IMR-90 (cell line): ENCODE results near the gene RUNX1. TPM values are rescaled to one million over a fixed set of nuclear protein-coding genes. Genes with fewer than 3 reads are reported as not detected.
"Not testable (repeated sequence)": the region's sequence is repeated elsewhere in the genome, so short reads cannot be mapped to it uniquely, and the experiment has no call there.

ENCODE experiments used
- ATAC-seq: fragments of 200-7000 bp; cut with Tn5 transposase; 2 replicates; pipeline ENCODE4 v1.9.1; 2020; ENCODE audit warnings: low read depth, mild to moderate bottlenecking, moderate library complexity
- BruUV-seq: library from RNA; stranded (reverse); fragments of 400-500 nt; replicated peaks from 2 replicates; lab custom pipeline; 2021; lab: Mats Ljungman, UMichigan
- CTCF ChIA-PET: fragments of 300-600 bp; formaldehyde crosslinking; extraction: SDS; loops from one replicate; lab custom pipeline; 2021; ENCODE audit warnings: antibody characterized with exemption; lab: Yijun Ruan, JAX
- POLR2A ChIA-PET: fragments of 300-600 bp; sonication (Branson Sonifier 250); formaldehyde crosslinking; loops from one replicate; lab custom pipeline; 2022; ENCODE audit warnings: antibody characterized with exemption; ENCODE audit not compliant: unreplicated experiment; lab: Charles Lee
- DNase-seq: peaks from one replicate; pipeline ENCODE4 v3.0.0; 2013
- H2AFZ ChIP-seq: replicated peaks from 2 replicates; pipeline ENCODE3; 2013; ENCODE audit warnings: low read length, mild to moderate bottlenecking; ENCODE audit not compliant: poor library complexity
- H2AK5ac ChIP-seq: 2 replicates; pipeline ENCODE4 v1.6.1; 2013; ENCODE audit warnings: low read depth, low read length, inconsistent platforms
- H2AK9ac ChIP-seq: replicated peaks from 2 replicates; pipeline ENCODE3; 2013; ENCODE audit warnings: mild to moderate bottlenecking, low read depth, low read length, moderate library complexity; ENCODE audit not compliant: poor library complexity
- H2BK120ac ChIP-seq: 2 replicates; pipeline ENCODE4 v1.6.1; 2013; ENCODE audit warnings: low read depth, low read length, inconsistent platforms
- H2BK15ac ChIP-seq: 3 replicates; pipeline ENCODE4 v1.6.1; 2013; ENCODE audit warnings: low read depth, low read length, inconsistent platforms
- H2BK20ac ChIP-seq: 2 replicates; pipeline ENCODE4 v1.6.1; 2013; ENCODE audit warnings: low read depth, mild to moderate bottlenecking, inconsistent platforms, low read length, moderate library complexity
- H2BK5ac ChIP-seq: 2 replicates; pipeline ENCODE4 v1.6.1; 2013; ENCODE audit warnings: mild to moderate bottlenecking, low read depth, low read length, inconsistent platforms; ENCODE audit not compliant: poor library complexity, severe bottlenecking
- H3K14ac ChIP-seq: replicated peaks from 2 replicates; pipeline ENCODE4 v1.6.1; 2013; ENCODE audit warnings: low read depth, low read length, inconsistent platforms
- H3K18ac ChIP-seq: 2 replicates; pipeline ENCODE4 v1.6.1; 2013; ENCODE audit warnings: low read depth, low read length, control low read depth
- H3K23ac ChIP-seq: 2 replicates; pipeline ENCODE4 v1.6.1; 2013; ENCODE audit warnings: low read depth, low read length, inconsistent platforms
- H3K27ac ChIP-seq: 2 replicates; pipeline ENCODE4 v1.5.1; 2013; ENCODE audit warnings: mild to moderate bottlenecking, control low read depth, low read length; ENCODE audit not compliant: insufficient read depth
- H3K27me3 ChIP-seq: 2 replicates; pipeline ENCODE4 v1.6.1; 2013; ENCODE audit warnings: low read length; ENCODE audit not compliant: control insufficient read depth, insufficient read depth
- H3K36me3 ChIP-seq: 2 replicates; pipeline ENCODE4 v1.6.1; 2013; ENCODE audit warnings: low read length, mixed read lengths; ENCODE audit not compliant: control insufficient read depth, insufficient read depth
- H3K4ac ChIP-seq: 2 replicates; pipeline ENCODE4 v1.6.1; 2013; ENCODE audit warnings: low read depth, low read length, inconsistent platforms
- H3K4me1 ChIP-seq: 2 replicates; pipeline ENCODE4 v1.6.1; 2013; ENCODE audit warnings: low read length, mixed read lengths; ENCODE audit not compliant: control insufficient read depth, insufficient read depth
- H3K4me2 ChIP-seq: 2 replicates; pipeline ENCODE4 v1.6.1; 2013; ENCODE audit warnings: low read depth, mild to moderate bottlenecking, control low read depth, low read length, moderate library complexity
- H3K4me3 ChIP-seq: 2 replicates; pipeline ENCODE4 v1.5.1; 2013; ENCODE audit warnings: low read depth, mild to moderate bottlenecking, control low read depth, low read length, moderate library complexity; ENCODE audit not compliant: insufficient read depth
- H3K56ac ChIP-seq: 2 replicates; pipeline ENCODE4 v1.6.1; 2013; ENCODE audit warnings: low read length, inconsistent platforms; ENCODE audit not compliant: insufficient read depth; ENCODE audit errors: extremely low read depth
- H3K79me1 ChIP-seq, 2 experiments: 2 replicates each; pipeline ENCODE4 v1.6.1; 2013; ENCODE audit warnings: low read length in 2 of 2, inconsistent platforms in 1 of 2, low read depth in 1 of 2
- H3K9ac ChIP-seq: 2 replicates; pipeline ENCODE4 v1.6.1; 2013; ENCODE audit warnings: low read depth, low read length, control low read depth
- H3K9me1 ChIP-seq: 2 replicates; pipeline ENCODE4 v1.6.1; 2013; ENCODE audit warnings: low read length, inconsistent platforms; ENCODE audit not compliant: insufficient read depth
- H3K9me3 ChIP-seq: 2 replicates; pipeline ENCODE4 v1.6.1; 2013; ENCODE audit warnings: low read length; ENCODE audit not compliant: control insufficient read depth, insufficient read depth
- H4K20me1 ChIP-seq: 2 replicates; pipeline ENCODE4 v1.6.1; 2013; ENCODE audit warnings: low read length, inconsistent platforms; ENCODE audit not compliant: insufficient read depth
- H4K5ac ChIP-seq: 2 replicates; pipeline ENCODE4 v1.6.1; 2013; ENCODE audit warnings: mild to moderate bottlenecking, low read depth, low read length, control low read depth
- H4K8ac ChIP-seq, 2 experiments: 2 replicates each; pipeline ENCODE4 v1.6.1; 2013; ENCODE audit warnings: low read depth in 2 of 2, low read length in 2 of 2, control low read depth in 1 of 2, inconsistent platforms in 1 of 2
- H4K91ac ChIP-seq: 2 replicates; pipeline ENCODE4 v1.6.1; 2013; ENCODE audit warnings: low read depth, low read length, inconsistent platforms; ENCODE audit not compliant: insufficient read depth
- WGBS, 2 experiments: methylation state at CpG; one replicate each; pipeline versions ENCODE4 v1.1.5 to v1.1.7; 2013; ENCODE audit warnings: missing lambda C conversion rate in 2 of 2; ENCODE audit not compliant: insufficient read length in 1 of 2; ENCODE audit errors: extremely low coverage in 2 of 2; 5-methylcytosine and 5-hydroxymethylcytosine counted together
- dilution Hi-C: fragments of 300-500 bp; cut with HindIII; formaldehyde crosslinking; loops from one replicate; pipeline ENCODE4 v1.14.3; 2018; ENCODE audit warnings: low sequenced_read_pairs; ENCODE audit not compliant: unreplicated experiment
- in situ Hi-C: fragments of 300-500 bp; cut with MboI; formaldehyde crosslinking; loops from 3 replicates; pipeline ENCODE4 v1.14.3; 2019; ENCODE audit warnings: low sequenced_read_pairs, inconsistent platforms, mixed read lengths
- intact Hi-C: fragments of 100-400 bp; cut with micrococcal nuclease; formaldehyde crosslinking; loops from 2 replicates; pipeline ENCODE4 v1.10.0; 2022
- polyA plus RNA-seq, 3 experiments: library from polyadenylated mRNA; depleted of rRNA; stranded (reverse); fragments of >200 nt; gene quantifications; 2 replicates each; pipeline ENCODE4 v1.2.3, GENCODE V29; 2012; ENCODE audit warnings: low replicate concordance in 1 of 3
- total RNA-seq: library from RNA; depleted of rRNA; stranded (reverse); fragments of >200 nt; gene quantifications from 2 replicates; pipeline ENCODE4 v1.2.3, GENCODE V29; 2012

The RUNX1 gene
- total and polyA plus RNA-seq, 2 of the 4 experiments (the other 2 are of a cell fraction): 34.5 to 56.5 TPM

GRCh38 chr21:34993521-34993921 lies 55.6 kb downstream of the RUNX1 start:
- WGBS, 2 experiments: no CpG with 5 or more reads among the region's 3 CpGs
- Histone ChIP-seq H3K9me1 (peaks cover 12% of the 10 kb centered on the region), H3K23ac (peak overlapping the region; percentile 23; the same call in 1 of the 2 replicates), H2BK15ac (peak overlapping the region; percentile 92; the same call in 2 of the 3 replicates), H3K79me1 (peaks cover 0 to 14% of the 10 kb centered on the region in 2 experiments; a peak in 2 of 4 replicates), H3K4me1 (peaks cover 15% of the 10 kb centered on the region), H2BK5ac (peak overlapping the region; percentile 67), H2BK20ac (peak overlapping the region; percentile 86; the same call in 1 of the 2 replicates), H2BK120ac (peak overlapping the region; percentile 48; the same call in 1 of the 2 replicates), H3K14ac (peak overlapping the region; percentile 77; the same call in 1 of the 2 replicates), H4K8ac (peak overlapping the region in 1 of 2 experiments; percentile 33; a peak in 2 of 4 replicates), H4K91ac (peak overlapping the region; percentile 57), H3K4ac (peak overlapping the region; percentile 74), H2AK5ac (peak overlapping the region; percentile 96)
- H4K20me1 ChIP-seq, H3K27ac ChIP-seq, H3K9ac ChIP-seq, CTCF ChIA-PET, H3K27me3 ChIP-seq, H3K36me3 ChIP-seq, H3K9me3 ChIP-seq, H2AFZ ChIP-seq, H3K18ac ChIP-seq, in situ Hi-C loops, intact Hi-C loops, DNase-seq, dilution Hi-C loops, POLR2A ChIA-PET, H2AK9ac ChIP-seq, H3K4me3 ChIP-seq, H4K5ac ChIP-seq, H3K4me2 ChIP-seq, H3K56ac ChIP-seq, ATAC-seq, BruUV-seq: not testable (repeated sequence)
